ENCODE data around the gene ENOX1. TPM values are rescaled to one million over a fixed set of nuclear protein-coding genes. Genes with fewer than 3 reads are reported as not detected.
"Not testable (repeated sequence)": the region's sequence is repeated elsewhere in the genome, so short reads cannot be mapped to it uniquely, and the experiment has no call there.

ENOX1 gene
- 9.7 TPM for total RNA-seq

DNA sequence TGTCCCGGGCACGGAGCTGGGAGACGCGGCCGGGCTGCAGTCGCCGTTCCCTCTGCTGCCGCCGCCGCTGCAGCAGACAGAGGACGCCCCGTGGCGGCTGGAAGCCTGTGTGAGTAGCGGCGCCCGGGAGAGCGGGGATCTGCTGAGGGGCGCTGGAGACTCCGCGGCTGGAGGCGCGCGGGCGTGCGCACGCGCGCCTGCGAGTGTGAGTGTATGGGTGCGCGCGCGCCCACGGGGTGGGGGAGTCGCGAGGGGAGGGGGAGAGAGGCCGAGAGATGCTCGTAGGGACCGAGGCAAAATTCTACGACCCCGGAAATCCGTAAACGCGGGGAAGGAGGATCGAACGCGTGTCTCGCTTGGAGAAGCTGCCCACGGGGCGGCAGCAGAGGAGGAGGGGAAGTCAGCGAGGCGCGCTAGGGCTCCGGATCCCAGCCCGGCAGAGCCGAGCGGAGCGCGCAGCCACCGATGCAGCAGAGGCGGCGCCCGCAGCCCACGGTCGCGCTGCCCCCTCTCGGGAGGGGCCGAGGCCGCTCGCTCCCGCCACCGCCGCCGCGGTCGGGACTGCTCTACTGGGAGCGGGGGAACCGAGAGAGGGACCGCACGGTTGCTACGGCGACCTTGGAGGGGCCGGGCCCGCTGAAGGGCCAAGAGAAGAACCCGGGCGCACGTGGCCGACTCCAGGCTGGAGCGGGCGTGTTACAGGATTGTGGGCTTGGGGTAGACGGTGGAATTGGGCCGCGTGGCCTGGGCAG, at the start of gene ENOX1:
Gene ENOX1 (minus strand): TSS at position 207 of the 752 bp plus-strand sequence.
- DNase-seq = peak; percentile 87

DNA sequence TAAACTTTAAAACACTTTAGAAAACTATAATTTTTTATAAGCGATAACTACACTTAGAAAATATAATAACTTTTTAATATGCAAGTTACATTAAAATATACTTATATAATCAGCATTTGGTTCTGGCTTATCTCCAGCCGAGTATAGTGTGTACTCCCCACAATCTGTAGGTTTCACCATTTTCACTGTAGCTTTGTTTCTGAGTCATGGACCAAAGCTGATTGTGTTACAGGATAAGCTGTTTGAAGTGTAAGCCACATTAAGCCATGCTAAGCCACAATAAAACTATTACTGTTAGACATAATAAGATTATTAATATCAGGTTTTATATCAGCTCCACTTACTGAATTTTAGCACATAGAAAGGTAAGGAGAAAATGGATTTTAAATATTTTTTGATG, 48.9 kb upstream of the ENOX1 start:
- DNase-seq = no peak

DNA sequence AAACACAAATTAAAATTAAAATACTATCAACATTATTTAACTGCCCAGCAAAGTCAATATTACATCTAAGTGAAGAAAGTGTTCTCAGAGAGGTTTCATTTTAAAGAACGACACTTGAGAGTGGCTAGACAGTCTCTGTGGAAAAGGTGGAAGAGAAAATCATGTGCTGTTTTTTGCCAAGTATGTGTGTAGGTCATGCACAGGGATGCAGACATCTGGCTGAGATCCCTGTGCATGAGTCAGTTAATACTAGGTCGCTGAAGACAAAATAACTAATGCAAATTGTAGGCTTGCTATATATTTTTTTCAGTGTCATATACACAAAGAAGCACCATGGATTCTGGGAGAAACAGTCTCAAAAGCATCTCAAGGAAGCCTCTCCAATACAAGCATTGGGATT, 44.3 kb upstream of the ENOX1 start:
- no peak for DNase-seq

DNA sequence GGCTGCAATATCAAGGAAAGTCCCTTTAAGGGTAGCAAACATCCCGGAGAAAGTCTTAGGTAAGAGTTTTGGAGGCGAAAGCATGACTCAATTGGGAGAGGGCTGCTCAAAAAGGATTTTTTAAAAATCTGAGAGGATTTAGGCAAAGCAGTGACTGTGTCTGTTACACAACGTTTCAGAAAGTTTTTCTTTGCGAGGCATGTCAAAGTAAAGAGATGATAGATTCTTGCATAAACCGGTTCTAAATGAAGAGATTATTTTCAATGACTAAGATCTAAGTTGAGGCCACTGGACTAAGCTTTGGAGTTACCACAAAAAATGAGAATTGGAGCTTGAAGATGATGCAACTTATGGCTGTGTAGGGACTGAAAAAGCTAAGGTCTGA, 43.7 kb upstream of the ENOX1 start:
- no peak for DNase-seq

DNA sequence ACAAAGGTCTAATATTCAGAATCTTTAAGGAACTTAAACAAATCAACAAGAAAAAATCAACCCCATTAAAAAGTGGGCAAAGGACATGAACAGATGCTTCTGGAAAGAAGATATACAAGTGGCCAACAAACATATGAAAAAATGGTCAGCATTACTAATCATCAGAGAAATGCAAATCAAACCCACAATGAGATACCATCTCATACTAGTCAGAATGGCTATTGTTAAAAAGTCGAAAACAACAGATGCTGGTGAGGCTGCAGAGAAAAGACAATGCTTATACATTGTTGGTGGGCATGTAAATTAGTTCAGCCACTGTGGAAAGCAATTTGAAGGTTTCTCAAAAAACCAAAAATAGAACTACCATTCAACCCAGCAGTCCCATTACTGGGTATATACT, 37.9 kb upstream of the ENOX1 start:
- DNase-seq = not testable (repeated sequence)

DNA sequence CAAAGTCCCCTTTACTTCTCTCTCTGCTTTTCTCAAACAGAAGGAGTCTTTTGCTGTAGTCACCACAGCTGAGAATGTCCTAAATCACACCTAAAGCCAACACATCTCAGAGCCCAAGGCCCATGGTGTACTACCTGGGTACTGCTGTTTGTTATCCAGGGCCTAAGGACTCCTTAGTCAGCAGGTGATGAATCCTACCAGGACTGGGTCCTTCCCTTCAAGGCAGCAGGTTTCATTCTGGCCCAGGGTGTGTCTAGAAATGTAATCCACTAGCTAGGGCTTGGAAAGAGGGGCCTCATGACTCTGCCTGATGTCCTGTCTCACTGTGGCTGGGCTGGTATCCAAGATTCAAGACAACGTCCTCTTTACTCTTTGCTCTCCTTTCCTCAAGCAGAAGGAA, 36.2 kb upstream of the ENOX1 start:
- DNase-seq = no peak

DNA sequence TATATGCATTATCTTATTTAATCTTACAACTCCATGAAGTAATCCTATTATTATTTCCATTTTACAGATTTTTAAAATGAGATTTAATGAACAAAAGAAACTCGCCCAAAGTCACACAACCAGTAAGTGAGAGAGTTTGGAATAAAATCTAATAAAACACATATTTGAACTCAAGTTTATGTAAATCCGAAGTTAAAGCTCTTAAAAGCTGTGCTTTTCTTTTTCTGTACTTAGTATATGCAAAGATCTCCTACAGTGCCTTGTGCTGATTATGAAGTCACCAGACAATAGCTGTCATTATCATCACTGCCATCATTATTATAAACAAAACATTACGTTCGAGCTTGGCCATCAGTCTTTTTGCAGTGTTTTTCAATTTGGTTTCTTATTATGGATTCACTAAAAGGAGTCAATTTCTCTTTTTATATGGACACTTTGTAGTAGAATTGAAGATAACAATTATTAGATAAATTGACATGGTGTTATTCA, 29.7 kb upstream of the ENOX1 start:
- DNase-seq = no peak

- no peak for DNase-seq
These were observed 28.4 kb upstream of the ENOX1 start for GRCh38 chr13:43815204-43815603.

DNA sequence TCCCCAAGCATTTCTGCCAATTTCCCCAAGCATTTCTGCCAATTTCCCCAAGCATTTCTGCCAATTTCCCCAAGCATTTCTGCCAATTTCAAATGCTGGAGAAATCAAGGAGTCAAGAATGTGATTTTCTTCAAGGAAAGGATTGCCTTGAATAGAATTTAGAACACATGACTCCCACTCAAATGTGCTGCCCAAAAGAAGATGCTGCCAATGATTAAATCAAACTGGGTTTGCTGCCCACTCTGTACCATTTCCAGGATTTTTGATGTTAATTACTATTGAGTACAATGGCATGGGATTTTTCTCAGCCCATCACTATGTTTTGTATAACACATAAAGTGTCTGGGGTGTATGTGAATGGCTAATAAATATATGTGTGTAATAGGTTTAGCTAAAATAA, 21.9 kb upstream of the ENOX1 start:
- DNase-seq = no peak

DNA sequence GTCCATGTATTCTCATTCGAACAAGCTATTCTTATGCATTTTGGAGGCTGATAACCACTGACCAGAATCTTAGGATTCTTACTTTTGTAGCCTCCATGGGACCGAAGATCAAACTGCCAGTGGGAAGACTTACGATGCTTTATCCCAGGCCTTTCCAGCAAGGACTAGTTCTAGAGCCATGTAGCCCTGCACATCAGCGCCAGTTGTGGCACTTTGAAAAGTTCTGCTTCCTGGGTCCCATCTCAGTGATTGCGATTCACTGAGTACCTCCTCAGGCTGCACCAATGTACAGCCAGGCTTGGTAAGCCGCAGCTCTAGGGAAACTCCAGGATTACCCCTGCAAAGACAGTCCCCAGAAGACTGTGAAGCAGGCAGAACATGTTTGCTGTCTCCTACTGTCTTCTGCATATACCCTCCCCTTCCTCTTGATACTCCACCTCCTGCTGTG, 18.9 kb upstream of the ENOX1 start:
- no peak for DNase-seq

GRCh38 chr13:43805071-43805468, 18.3 kb upstream of the ENOX1 start:
- no peak for DNase-seq

DNA sequence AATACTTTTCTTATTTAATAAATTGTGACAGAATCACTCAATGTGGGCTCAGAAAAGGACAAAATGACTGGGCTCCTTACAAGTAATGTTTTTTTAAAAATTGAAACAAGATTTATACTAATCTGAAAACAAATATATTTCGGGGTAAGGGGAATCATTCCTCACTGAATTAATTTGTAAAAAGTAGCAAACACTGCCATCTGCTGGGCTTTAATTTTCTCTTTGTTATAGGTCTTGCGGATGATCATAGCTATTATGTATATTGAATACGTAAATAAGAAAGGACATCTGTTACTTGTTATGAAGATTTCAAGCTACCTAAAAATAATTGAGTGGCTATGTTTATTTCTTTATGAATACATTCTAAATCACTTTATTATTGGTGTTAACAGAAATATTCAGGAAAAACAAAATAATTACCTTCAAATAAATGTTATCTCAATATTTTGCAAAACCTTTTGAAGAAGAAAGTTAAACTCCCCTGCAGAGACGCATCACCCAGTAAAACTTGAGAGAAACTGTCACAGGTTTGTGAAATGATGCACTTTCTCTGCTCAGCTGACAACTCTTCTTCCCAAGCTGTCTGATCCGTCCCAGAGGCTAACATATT, 17.8 kb upstream of the ENOX1 start:
- peak; percentile 80 for DNase-seq

- DNase-seq = no peak
These were observed 15.7 kb upstream of the ENOX1 start for GRCh38 chr13:43802511-43802910.

GRCh38 chr13:43800828-43801227, 14.1 kb upstream of the ENOX1 start:
- no peak for DNase-seq

DNA sequence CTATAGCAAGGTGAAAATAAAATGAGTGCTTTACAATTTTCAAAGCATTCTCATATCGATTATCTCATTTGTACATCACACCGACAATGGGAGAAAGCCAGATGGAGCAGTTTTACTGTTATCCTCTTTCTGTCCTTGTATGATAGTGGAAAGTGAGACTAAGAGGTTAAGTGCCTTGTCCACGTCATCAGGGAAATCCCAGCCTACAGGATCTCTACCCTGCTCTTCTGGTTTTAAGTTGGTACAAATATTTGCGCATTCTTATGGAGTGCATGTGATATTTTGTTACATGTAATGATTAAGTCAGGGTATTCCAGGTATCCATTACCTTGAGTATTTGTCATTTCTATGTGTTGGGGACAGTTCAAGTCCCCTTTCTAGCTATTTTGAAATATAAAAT, 12.4 kb upstream of the ENOX1 start:
- no peak for DNase-seq

- no peak for DNase-seq
These were observed 11.1 kb upstream of the ENOX1 start for GRCh38 chr13:43797869-43798268.

GRCh38 chr13:43797159-43797558, 10.4 kb upstream of the ENOX1 start:
- DNase-seq = no peak

DNA sequence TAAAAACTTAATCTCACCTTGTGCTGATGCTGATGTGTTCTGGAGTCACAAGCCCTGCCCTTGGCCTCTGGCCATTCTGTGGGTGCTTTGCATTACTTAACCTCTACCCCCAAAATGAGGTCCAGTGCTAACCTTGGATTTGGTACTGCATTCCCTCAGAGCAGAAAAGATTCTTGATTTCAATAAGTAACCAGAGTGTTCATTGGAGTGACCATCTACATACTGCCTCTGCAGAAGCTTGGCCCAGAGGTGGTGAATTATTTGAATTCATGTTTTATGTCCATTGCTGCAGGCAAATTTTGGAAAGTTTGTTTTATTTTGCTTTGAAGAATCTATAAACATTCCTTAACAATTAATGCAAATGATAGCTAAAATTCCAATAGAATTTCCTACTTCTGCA, 7.6 kb upstream of the ENOX1 start:
- no peak for DNase-seq

GRCh38 chr13:43792076-43792881, 5.5 kb upstream of the ENOX1 start:
- DNase-seq = peak; percentile 17

DNA sequence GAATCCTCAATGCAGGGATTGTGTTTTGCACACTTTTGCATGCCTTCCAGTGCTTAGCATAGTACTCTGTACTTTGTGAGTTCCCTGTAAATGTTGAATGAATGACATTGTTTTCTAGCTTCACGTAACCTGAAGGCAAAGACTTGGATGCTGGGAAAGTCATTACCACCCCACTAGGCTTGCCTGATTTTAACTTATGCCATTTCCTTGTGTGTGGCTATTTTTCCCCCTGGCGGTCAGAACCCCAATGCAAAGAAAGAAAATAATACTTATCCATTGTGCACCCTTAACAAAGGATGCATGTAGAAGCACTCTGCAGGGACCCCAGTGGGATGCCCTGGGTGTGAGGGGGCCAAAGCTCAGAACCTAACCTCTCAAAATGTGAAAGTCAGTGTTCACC, 1.2 kb upstream of the ENOX1 start:
- DNase-seq = peak; percentile 39

- DNase-seq = no peak
These were observed 733 bp upstream of the ENOX1 start for GRCh38 chr13:43787518-43787891.

DNA sequence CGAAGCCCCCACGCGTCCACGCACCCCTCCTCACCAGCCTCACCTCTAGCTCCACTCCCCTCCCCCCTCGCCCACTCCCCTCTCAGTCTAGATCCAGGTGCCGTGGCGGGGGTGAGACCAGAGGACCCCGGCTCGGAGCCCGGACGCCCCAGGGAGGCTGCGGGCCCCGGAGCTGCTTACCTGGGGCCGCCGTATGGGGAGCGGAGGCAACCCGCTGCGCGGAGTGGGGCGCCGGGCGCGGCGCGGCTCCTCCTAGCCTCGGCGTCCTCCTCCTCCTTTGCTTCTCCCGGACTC, 353 bp downstream of the ENOX1 start:
- DNase-seq = no peak

DNA sequence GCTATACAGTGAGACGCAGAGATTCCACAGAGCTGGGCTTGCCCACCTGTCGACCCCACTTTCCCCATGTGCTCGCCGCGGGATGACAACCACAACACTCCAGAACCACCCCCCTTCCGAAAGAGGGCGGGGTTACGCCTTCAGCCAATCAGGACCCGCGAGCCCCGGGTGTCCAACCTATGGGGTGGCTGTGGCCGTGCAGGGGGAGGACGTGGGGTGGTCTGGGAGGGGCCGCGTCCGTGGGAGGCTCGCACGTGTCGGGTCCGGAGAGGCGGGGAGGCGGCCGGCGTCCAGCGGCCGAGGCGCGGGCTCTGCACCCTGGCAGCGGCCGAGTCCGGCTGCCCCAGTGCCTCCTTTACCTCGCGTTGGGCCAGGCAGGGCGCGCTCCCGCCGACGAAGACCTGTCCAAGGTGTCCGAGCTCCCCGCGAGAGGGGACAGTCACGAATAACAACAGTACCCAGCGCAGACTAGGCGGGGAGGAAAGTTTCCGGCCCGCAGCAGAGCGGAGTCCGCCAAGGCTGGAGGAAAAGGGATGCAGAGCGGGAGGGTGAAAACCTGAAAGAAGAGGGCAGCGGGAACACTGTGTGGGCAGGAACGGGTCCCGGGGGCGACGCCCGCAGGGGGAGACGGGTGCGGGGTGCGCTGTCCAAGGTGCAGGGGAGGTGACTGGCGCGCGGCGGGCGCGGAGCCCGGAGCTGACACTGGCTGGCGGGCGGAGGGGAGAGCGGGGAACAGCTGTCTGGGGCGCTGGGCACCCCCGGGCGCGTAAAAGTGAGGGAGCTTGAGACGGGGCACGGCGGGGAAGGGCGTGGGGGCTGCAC, 911 bp downstream of the ENOX1 start:
- peak; percentile 55 for DNase-seq

Measured in skin of body (tissue), 2 donors.